HS-5 (cell line): Measurements from ENCODE around the gene MMP12.
"Not testable (repeated sequence)": the region's sequence is repeated elsewhere in the genome, so short reads cannot be mapped to it uniquely, and the experiment has no call there.

Experiments
- DNase-seq: peaks from one replicate; pipeline ENCODE4 v3.0.0-alpha.2; 2012; ENCODE audit warnings: low read depth

The MMP12 gene

DNA sequence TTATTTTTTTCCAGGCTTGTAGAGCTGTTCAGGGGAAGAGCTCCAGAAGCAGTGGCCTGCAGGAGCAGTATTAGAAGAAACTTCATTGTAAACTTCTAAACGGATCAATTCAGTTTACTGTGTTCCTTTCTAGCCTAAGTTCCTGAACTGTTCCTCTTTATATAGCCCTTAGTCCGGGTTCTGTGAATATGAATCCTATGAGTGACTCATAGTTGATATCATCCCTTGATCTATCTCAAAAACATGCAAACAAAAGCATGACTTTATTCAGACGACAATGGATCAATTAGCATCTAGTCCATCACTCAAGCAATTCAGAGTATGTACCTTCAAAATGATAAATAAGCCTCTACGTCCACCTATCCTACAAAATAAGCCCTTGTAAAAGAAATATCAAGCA, at the start of gene MMP12:
MMP12 (minus strand) TSS at position 131 of the 400 bp plus-strand sequence; CDS start at position 86, 45 bp downstream.
- no peak for DNase-seq

DNA sequence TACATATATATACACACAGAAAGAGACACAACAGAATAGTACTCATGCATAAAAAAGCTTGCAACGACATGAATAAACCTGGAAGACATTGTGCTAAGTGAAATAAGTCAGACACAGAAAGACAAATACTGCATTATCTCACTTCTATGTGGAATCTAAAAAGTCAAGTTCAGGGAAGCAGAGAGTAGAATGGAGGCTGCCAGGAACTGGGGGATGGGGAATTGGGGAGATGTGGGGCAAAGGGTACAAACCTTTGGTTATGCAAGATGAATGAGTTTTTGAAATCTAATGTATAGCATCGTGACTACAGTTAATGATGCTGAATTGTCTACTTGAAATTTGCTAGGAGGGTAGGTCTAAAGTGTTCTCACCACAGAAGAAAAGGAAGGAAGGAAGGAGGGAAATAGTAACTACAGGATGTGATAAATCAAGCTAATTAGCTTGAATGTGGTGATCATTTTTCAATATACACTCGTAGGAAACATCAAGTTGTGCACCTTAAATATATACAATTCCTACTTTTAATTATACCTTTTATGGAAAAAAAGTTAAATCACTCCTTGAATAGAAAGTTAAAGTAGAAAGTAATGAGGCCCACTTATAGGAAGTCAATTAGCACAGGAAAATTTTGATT, 46.9 kb upstream of the MMP12 start:
- no peak for DNase-seq

DNA sequence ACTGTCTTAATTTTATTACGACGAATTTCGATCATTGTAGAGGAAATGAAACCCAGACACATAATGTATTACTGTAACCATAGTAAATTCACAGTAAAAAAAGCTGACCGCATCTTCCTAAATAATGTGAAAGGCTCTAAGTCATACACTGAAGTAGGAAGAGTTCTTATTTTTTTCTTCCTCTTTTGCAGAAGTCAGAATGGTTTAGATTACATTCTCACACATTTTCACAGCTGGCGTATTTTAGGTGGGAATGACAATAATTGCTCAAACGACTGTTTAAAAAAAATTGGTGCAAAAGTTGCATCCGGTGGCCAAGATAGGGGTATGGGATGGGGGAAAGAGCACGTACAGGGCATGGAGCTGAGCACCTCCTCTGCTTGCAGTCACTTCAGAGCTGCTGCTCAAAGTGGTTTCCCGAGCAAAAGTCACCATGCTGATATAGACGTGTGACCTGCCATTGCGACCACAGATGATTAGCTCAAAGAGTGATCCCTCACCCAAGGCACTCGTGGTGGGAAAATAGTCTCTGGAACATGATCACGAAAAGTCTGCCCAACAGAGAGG, 45.4 kb upstream of the MMP12 start:
- DNase-seq = no peak

DNA sequence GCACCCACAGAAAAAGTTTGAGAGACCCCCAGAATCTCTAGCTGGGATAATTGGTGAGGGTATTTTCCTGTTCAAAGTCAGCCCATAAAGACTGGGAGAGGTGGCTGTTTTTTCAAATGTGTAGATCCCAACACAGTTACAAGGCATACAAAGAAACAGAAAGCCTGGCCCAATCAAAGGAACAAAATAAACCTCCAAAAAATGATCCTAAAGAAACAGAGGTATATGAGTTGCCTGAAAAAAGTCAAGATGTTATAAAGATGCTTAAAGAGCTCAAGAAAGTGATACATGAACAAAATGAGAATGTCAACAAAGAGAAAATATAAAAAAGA, 40.2 kb upstream of the MMP12 start:
- DNase-seq = no peak

DNA sequence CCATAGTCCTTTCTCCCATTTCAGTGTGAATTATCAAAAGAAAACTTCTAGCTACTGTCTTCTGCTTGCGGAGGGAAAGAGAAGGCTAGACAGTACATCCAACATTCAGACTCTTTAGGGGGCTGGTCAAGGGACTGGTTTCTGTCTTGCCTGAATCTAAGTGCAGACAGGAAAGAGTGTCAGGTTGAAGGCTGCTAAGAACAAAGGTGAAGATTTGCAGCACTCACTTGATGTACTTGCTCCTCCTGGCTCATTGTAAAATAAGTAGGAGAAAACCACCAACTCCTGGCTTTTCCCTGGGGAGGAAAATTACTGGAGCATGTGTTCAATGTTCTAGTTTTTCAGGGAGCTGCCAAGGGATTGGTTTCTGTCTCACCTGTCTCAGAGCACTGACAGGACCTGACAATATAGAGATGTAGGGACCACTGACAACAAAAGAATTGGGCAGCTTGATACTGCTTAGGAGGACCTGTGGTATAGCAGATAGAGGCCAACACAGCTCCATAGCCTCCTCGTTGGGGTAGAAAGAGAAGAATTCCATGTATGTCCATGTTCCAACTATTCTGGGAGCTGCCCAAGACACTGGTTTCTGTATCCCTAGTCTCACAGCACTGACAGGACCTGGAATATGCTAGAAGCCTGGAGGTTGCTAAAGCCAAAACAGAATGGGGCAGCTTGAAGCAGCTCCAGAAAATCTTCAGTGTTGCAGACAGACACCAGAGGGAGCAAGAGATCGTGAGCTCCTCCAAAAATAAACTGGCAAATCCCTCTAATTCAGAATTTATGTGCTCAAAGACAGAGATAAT, 39.7 kb upstream of the MMP12 start:
- DNase-seq = peak; percentile 11

DNA sequence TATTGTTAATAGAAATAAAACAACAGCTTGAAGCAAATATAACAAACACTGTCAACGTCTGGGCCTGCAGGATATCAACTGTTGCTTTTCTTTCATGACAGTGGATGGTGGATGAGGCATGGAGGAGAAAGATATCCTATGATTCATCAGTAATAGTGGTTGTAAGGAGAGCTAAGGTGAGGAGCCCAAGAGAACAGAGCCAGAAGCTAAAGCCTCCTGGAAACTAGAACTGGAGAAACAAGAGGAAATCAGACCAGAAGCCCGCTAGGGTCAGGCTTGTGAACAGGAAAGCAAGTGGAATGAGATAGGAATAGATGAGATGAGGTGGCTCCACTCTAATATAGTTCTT, 37.7 kb upstream of the MMP12 start:
- no peak for DNase-seq

DNA sequence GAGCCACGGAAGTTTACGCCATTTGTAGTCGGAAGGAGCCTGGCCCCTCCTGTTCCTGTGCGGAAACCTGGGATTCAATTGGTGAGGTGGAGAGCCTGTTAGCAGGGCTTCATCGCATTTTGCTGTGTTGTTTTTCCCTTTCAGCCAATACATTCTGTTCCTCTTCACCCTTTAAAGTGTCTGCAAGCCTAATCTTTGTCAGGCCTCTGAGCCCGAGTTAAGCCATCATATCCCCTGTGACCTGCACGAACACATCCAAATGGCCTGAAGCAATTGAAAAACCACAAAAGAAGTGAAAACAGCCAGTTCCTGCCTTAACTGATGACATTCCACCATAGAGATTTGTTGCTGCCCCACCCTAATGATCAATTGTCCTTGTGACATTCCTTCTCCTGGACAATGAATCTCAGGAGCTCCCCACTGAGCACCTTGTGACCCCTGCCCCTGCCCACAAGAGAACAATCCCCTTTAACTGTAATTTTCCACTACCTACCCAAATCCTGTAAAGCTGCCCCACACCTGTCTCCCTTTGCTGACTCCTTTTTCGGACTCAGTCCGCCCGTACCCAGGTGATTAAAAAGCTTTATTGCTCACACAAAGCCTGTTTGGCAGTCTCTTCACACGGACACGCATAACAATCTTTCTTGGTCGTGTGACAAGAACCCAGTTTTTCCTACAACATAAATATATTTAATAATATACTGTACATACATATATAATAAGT, 37.1 kb upstream of the MMP12 start:
- no peak for DNase-seq

DNA sequence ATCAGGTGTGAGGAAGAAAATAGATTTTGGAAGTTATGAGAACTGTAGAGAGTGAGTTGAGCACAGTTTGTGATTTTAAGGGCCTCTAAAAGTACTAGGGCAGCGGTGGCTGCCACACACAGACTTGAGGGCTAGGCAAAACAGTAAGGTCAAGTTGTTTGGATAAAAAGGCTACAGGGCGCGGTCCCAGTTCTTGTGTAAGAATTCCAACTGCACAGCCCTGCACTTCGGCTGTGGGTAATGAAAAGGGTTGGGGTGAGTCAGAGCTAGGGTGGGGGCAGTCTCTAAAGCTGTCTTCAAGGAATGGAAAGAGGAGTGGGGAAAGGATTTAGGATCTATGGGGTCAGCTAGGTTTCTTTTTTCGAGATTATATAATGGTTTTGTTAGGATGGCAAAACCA, 31.1 kb upstream of the MMP12 start:
- DNase-seq = not testable (repeated sequence)

DNA sequence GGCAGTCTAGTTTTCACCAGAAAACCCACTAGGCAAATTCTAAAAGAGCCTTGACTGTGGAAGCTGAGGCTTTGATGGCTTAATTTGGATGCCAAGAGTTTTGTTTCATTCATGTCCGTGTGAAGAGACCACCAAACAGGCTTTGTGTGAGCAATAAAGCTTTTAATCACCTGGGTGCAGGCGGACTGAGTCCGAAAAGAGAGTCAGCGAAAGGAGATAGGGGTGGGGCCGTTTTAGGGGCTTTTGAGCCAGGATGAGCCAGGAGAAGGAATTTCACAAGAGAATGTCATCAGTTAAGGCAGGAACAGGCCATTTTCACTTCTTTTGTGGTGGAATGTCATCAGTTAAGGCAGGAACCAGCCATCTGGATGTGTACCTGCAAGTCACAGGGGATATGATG, 29.1 kb upstream of the MMP12 start:
- DNase-seq = not testable (repeated sequence)

DNA sequence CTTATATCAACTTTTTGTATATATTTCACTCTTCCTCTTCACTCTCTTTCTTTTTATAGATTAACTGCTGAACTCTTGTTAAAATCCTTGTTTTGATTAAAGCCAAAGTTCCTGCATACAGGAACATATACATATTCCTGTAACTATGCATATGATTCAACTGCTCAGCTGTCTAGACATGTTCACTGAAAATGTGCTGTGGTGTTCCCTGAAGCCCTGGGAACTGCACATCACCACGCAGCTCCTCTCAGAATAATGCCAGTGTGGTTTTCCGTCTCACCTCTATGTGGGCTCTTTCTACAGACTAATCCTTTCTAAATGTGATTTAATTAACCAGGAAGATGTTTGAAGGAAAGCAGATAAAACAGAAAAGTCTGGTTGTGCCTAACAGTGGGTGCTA, 25.6 kb upstream of the MMP12 start:
- DNase-seq = no peak

DNA sequence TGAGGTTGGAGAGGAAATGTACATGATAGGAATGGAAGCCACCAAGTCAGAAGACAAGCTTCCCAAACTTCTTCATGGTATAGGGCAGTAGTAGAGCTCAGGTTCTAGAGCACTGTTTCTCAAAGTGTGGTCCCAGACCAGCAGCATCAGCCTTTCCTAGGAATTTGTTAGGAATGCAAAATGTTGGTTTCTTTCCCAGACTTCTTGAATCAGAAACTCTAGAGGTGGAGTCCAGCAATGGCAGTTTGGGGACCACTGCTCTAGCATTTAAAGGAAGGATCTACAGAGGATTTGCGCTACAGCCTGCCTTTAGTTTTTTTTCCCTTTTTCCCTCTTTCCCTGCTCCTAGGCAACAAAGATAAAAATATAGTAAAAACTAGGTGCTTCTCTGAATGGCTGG, 17.0 kb upstream of the MMP12 start:
- DNase-seq = no peak

DNA sequence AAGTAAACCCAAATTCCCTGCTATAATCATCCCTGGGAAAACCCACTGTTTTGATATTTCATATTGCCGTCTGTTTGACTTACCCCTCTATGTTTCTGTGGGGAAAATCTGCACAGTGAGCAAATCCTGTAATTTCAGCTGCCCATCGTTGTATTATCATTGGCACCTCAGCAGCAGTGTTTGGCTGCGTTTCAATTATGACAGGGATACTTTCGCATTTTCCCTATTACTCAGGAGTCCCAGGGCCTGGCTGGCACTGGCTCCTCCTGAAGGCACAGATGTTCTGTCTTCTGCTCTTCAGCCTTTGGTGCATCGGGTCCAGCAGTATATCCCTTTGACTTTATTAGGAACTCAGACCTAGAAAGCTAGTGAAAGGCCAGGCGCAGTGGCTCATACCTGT, 12.2 kb upstream of the MMP12 start:
- no peak for DNase-seq

DNA sequence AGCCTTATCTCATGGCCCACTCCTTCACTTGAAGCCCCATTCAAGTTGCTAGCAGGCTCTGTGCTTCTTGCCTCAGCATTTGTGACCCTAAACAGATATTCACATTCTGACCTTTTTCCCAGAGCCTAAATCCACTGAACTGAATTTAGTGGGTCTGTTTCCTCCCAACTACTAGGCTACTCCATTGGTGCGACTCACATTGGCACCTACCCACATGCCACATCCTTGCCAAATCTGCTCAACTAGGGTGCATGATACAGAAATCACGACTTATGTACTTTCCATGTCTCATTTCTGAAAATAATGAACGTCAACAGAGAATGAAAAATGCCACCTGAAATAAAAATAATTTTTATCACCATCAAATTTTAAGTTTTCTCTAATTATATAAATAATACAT, 8.4 kb upstream of the MMP12 start:
- no peak for DNase-seq

DNA sequence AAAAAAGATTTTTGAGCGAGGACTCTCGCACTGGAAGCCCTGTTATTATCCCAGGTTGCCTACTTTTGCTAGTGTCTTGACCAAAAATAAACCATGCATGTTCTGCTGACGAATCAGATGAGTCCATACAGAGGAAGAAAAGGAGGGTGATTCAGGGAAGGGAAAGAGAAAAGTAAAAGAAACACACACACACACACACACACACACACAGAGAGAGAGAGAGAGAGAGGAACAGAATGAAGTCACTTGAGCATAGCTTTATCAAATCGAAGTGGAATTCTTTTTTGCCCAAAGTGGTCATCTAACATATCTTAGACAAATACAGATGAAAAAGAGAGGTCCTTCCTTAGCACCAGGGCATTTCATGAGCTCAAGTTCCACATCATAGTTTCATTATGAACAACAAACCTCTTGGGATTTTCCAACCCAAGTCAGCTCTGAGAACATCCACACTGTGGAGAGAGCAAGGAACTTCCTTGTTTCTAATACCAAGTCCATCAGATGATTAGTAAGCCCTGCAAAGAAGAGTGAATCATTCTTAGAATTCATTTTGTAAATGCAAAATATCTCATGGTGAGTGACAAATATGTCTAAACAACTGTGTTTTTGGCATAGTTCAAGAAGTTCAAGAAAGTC, 7.7 kb upstream of the MMP12 start:
- peak; percentile 39 for DNase-seq

DNA sequence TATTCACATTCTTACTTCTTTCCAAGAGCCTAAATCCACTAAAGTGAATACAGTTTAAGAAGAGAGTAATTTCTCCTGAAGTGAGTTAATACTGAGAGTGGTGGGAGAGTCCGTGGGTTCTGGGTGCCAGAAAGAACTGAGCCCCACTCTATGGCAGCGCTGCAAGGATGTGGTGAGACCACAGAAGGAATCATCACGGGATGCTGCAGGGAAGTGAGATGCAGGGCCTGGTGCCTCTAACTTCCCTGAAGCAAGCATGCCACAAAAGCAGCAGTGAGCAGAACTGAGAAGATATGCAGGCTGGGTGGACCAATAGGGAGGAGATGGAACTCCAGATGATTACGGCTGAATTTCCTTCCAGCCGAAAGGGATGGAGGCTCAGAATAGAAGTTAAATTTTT, 5.0 kb upstream of the MMP12 start:
- DNase-seq = no peak

DNA sequence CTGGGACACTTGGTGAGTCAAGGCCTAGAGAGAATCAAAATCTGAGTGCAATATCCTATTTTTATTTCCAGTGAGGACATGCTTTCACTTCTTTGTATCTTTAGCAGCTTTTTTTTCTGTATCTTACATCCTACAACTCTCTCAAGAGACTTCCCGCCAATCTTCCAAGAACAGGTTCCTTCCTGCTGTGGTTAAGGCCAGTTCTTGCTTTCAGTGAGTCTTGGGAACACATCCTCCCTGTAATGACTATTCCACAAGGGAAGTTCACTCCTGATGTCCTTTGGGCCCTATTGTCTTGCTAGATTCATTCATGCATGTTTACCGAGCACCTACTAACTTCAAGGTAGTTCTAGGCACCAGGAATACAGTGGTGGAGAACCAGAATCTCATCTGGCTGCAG, 3.8 kb upstream of the MMP12 start:
- no peak for DNase-seq

DNA sequence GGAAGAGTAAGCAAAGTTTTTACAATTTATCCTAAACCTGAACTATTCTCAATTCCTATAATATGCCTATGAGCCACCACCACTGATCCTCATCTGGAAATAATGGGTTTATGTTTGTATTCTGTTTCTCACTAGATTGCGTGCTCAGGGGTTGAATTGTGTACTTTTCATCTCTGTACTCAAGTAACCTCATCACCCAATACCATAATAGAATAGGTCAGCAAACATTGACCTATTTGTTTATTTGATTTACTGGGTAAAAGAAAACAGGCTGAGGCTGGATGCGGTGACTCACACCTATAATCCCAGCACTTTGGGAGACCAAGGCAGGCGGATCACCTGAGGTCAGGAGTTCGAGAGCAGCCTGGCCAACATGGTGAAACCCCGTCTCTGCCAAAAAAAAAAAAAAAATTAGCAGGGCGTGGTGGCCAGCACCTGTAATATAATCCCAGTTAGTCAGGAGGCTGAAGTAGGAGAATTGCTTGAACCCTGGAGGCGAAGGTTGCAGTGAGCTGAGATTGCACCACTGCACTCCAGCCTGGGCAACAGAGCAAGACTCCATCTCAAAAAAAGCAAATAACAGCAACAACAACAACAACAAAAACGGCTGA, 5.3 kb downstream of the MMP12 start:
- DNase-seq = not testable (repeated sequence)

DNA sequence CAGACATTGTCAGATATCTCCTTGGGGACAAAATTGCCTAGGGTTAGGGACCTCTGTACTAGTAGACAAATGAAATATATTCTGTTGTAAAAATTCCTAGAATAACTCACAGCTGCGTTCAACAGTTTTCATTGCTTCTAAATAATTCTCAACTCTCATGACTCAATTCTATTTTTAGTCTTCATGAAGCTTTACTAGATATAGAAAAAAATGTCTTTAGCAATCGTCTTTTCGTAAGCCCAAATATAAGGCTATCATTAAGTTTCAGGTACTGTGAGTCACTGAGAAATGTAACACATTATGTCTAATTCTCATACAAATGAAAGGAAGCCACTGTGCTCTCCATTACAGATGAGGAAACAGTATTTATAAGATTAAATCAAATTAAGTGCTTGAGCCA, 6.4 kb downstream of the MMP12 start:
- no peak for DNase-seq

DNA sequence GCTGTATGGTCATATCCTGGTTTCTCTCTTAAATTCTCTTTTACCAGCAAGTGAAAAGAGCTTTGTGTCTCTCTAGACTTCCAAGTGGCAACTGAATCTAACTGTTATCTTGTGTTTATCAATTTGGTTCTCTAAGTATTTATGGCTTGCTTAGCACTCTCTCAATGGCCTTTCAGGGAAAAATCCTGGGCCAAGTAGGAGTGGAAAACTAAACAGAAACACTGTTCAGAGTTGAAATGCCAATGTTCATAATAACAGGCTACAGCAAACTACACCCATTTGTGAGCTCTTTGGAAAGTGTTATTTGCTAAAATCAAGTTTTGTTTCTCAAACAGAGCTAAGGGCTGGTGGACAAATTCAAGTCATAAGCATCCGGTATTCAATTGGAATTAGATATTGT, 10.1 kb downstream of the MMP12 start:
- no peak for DNase-seq

DNA sequence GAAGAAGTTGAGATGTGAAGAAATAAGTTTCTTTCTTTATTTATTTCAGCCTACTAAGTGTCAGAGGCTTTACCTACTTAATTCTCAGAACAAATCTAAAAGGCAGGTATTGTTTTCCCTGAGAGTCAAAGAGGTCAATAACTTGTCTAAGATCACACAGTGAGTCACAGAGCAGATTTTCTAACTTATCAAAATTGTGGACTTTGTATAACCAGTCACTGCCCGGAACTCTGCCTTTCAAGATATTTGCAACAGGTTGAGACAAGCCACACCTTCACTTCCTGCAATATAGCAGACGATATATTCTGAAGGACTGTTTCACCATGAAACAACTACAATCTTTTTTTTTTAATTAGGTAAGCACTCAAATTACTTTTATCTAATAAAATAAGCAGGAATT, 20.8 kb downstream of the MMP12 start:
- DNase-seq = no peak

DNA sequence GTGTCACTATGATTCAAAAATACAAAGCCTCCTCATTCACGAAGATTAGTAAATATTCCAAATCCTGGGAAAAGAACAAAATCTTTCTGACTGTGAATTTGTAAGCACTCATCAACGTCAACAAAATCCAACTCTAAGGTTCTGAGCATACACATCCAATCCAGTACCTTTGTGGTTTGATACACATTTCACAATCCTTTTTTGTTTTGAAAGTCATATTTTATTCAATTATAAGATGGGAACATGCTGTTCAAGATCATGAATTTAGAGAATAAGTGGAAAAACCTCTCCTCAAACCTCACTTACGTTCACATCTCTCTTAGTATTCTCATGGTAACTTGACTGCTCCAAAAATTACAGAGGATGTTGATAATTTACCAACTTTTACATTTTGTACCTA, 21.7 kb downstream of the MMP12 start:
- no peak for DNase-seq
